Osteoblast (primary cell): ENCODE data around the gene ZC3H4. TPM values are rescaled to one million over a fixed set of nuclear protein-coding genes. Genes with fewer than 3 reads are reported as not detected.

Experiments
- DNase-seq: peaks from one replicate; pipeline ENCODE4 v3.0.0; 2011; ENCODE audit warnings: low spot score, mixed read lengths; ENCODE audit not compliant: insufficient read length; ENCODE audit errors: missing footprints
- H2AFZ ChIP-seq: 2 replicates; pipeline ENCODE4 v1.6.0; 2011; ENCODE audit warnings: mild to moderate bottlenecking, low read length
- H3K27ac ChIP-seq: 2 replicates; pipeline ENCODE4 v1.5.1; 2011; ENCODE audit warnings: mild to moderate bottlenecking, low read depth, low read length, moderate library complexity
- H3K27me3 ChIP-seq: 2 replicates; pipeline ENCODE4 v1.6.0; 2012; ENCODE audit warnings: mild to moderate bottlenecking, control low read depth, inconsistent platforms, low read length, moderate library complexity; ENCODE audit not compliant: insufficient read depth
- H3K36me3 ChIP-seq: 2 replicates; pipeline ENCODE4 v1.5.1; 2011; ENCODE audit warnings: mild to moderate bottlenecking, low read length, control low read depth, moderate library complexity; ENCODE audit not compliant: insufficient read depth
- H3K4me1 ChIP-seq: 2 replicates; pipeline ENCODE4 v1.5.1; 2011; ENCODE audit warnings: mild to moderate bottlenecking, low read length, control low read depth, moderate library complexity; ENCODE audit not compliant: insufficient read depth
- H3K4me2 ChIP-seq: 2 replicates; pipeline ENCODE4 v1.6.0; 2011; ENCODE audit warnings: mild to moderate bottlenecking, low read length; ENCODE audit not compliant: insufficient read depth
- H3K4me3 ChIP-seq: fragments of 200-600 bp; sonication (generic); 3 replicates; pipeline ENCODE4 v1.5.1; 2012; ENCODE audit warnings: mild to moderate bottlenecking, low read length, inconsistent platforms; ENCODE audit not compliant: insufficient read depth
- H3K79me2 ChIP-seq: 2 replicates; pipeline ENCODE4 v1.6.0; 2012; ENCODE audit warnings: mild to moderate bottlenecking, low read length, control low read depth, inconsistent platforms; ENCODE audit not compliant: insufficient read depth
- H3K9me3 ChIP-seq: 2 replicates; pipeline ENCODE4 v1.5.1; 2011; ENCODE audit warnings: low read depth, low read length, control low read depth
- H4K20me1 ChIP-seq: 2 replicates; pipeline ENCODE4 v1.6.0; 2012; ENCODE audit warnings: mild to moderate bottlenecking, low read length, control low read depth; ENCODE audit not compliant: insufficient read depth
- total RNA-seq: library from RNA; depleted of rRNA; stranded (reverse); fragments of >200 nt; gene quantifications from 2 replicates; pipeline ENCODE4 v1.2.3, GENCODE V29; 2012
- TF ChIP-seq, protein P1 (sequence below): IDR thresholded peaks from 2 replicates; pipeline ENCODE4 v1.5.1; 2011; ENCODE audit warnings: mild to moderate bottlenecking, low read depth, low read length, moderate library complexity; ENCODE audit errors: extremely low read depth

ZC3H4 gene
- total RNA-seq, 1 donor: 14.1 TPM

DNA sequence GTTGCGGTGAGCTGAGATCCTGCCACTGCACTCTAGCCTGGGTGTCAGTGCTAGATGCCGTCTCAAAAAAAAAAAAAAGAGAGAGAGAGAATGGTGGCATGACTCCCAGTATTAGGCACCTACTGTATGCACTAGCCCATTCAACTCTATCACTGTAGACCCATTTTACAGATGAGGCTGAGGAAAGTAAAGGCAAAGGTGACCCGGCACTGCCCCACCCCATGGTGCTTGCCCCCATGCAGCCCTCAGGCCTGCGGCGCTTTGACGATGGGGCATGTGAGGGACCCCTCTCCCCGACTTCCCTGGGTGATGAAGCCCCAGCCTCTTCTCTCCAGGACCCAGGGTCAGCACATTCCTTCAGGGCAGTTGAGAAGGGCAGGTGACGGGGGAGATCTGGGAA is 86.7 kb downstream of the ZC3H4 start:
- Histone ChIP-seq H3K4me1 (no peaks in the 10 kb centered on the region), H3K4me2 (no peak overlapping the region), H3K27me3 (no peaks in the 10 kb centered on the region), H3K79me2 (no peaks in the 10 kb centered on the region), H4K20me1 (no peaks in the 10 kb centered on the region), H3K9me3 (no peaks in the 10 kb centered on the region), H3K27ac (no peak overlapping the region), H3K36me3 (no peaks in the 10 kb centered on the region), H3K4me3 (no peak overlapping the region), H2AFZ (no peak overlapping the region)
- DNase-seq: peak; percentile 59
- TF ChIP-seq, protein P1, sequence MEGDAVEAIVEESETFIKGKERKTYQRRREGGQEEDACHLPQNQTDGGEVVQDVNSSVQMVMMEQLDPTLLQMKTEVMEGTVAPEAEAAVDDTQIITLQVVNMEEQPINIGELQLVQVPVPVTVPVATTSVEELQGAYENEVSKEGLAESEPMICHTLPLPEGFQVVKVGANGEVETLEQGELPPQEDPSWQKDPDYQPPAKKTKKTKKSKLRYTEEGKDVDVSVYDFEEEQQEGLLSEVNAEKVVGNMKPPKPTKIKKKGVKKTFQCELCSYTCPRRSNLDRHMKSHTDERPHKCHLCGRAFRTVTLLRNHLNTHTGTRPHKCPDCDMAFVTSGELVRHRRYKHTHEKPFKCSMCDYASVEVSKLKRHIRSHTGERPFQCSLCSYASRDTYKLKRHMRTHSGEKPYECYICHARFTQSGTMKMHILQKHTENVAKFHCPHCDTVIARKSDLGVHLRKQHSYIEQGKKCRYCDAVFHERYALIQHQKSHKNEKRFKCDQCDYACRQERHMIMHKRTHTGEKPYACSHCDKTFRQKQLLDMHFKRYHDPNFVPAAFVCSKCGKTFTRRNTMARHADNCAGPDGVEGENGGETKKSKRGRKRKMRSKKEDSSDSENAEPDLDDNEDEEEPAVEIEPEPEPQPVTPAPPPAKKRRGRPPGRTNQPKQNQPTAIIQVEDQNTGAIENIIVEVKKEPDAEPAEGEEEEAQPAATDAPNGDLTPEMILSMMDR: no peak

DNA sequence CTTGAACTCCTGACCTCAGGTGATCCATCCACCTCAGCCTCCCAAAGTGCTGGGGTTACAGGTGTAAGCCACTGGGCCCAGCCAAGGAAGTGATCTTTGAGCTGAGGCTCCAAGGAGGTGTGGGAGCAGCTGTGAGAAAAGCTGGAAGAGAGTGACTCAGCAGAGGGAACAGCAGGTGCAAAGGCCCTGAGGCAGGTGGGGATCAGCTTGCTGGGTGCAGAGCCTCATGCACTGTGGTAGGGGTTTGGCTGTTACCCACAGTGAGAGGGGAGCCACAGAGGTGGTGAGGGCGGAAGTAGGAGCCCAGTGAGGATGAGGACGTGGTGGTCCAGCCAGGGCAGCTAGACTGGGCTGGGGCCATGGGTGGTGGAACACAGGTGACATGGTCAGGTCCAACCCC is 87.4 kb downstream of the ZC3H4 start:
- Histone ChIP-seq H3K79me2 (no peaks in the 10 kb centered on the region), H3K9me3 (no peaks in the 10 kb centered on the region), H3K4me1 (peaks cover 2% of the 10 kb centered on the region), H2AFZ (no peak overlapping the region), H4K20me1 (no peaks in the 10 kb centered on the region), H3K36me3 (no peaks in the 10 kb centered on the region), H3K27ac (no peak overlapping the region), H3K4me2 (no peak overlapping the region), H3K27me3 (peaks cover under 1% of the 10 kb centered on the region), H3K4me3 (no peak overlapping the region)
- TF ChIP-seq, protein P1: no peak
- peak; percentile 38 for DNase-seq

DNA sequence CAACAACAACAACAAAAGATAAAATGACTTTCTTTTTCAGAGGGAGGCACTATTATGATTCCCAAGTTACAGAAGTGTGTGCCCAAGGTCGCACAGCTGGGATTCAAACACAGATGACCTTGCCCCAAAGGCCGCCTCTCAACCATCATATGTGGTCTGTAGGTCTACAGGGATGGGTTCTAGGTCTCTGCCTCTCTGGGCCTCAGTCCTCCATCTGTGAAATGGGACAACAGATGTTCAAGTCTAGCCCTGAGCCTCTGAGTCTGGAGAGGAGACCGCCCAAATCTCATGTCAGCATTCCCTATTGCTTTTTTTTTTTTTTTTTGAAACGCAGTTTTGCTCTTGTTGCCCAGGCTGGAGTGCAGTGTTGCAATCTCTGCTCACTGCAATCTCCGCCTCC is 89.1 kb downstream of the ZC3H4 start:
- Histone ChIP-seq H3K4me2 (no peak overlapping the region), H3K9me3 (no peaks in the 10 kb centered on the region), H4K20me1 (no peaks in the 10 kb centered on the region), H3K79me2 (no peaks in the 10 kb centered on the region), H2AFZ (no peak overlapping the region), H3K4me1 (peaks cover 3% of the 10 kb centered on the region), H3K36me3 (no peaks in the 10 kb centered on the region), H3K4me3 (no peak overlapping the region), H3K27ac (no peak overlapping the region), H3K27me3 (peaks cover 4% of the 10 kb centered on the region)
- peak; percentile 52 for DNase-seq
- TF ChIP-seq, protein P1: no peak

DNA sequence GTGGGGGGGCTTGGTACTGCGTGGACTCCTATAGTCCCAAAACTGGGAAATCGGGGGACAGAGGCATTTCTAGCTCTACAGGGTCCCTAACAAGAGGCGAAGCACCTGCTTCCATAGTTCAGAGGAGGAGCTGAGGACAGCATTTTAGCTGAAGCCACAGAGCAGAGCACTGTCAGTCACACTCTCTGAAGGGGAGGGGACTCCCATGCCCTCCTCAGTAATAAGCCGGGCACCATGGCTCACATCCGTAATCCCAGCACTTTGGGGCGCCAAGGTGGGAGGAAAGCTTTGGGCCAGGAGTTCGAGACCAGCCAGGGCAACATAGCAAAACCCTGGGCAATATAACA is 90.2 kb downstream of the ZC3H4 start:
- Histone ChIP-seq H3K27me3 (peaks cover 4% of the 10 kb centered on the region), H3K27ac (no peak overlapping the region), H4K20me1 (no peaks in the 10 kb centered on the region), H3K4me2 (no peak overlapping the region), H3K9me3 (no peaks in the 10 kb centered on the region), H3K4me3 (no peak overlapping the region), H3K36me3 (no peaks in the 10 kb centered on the region), H3K4me1 (peaks cover 3% of the 10 kb centered on the region), H3K79me2 (no peaks in the 10 kb centered on the region), H2AFZ (no peak overlapping the region)
- no peak for DNase-seq
- TF ChIP-seq, protein P1: no peak
